HK-2 (cell line): ENCODE measurements around the gene ZFP92.

Source experiments
- DNase-seq: peaks from one replicate; pipeline ENCODE4 v3.0.0-alpha.2; 2018; ENCODE audit not compliant: unreplicated experiment

Gene ZFP92

GRCh38 chrX:153439977-153440376 is 28.7 kb downstream of the ZFP92 start:
- no peak for DNase-seq

GRCh38 chrX:153440556-153441135 is 29.4 kb downstream of the ZFP92 start:
- no peak for DNase-seq

- DNase-seq = no peak
These were observed 30.0 kb downstream of the ZFP92 start for GRCh38 chrX:153441296-153441695.

GRCh38 chrX:153441981-153442380 is 30.7 kb downstream of the ZFP92 start:
- DNase-seq = no peak

GRCh38 chrX:153442463-153442862 is 31.2 kb downstream of the ZFP92 start:
- no peak for DNase-seq

- DNase-seq = no peak
These were observed 32.4 kb downstream of the ZFP92 start for GRCh38 chrX:153443476-153444332.

GRCh38 chrX:153444333-153445011 is 33.2 kb downstream of the ZFP92 start:
- DNase-seq = no peak

GRCh38 chrX:153445106-153445855 is 34.0 kb downstream of the ZFP92 start:
- no peak for DNase-seq

- no peak for DNase-seq
These were observed 34.8 kb downstream of the ZFP92 start, which contains the start of gene TREX2 for GRCh38 chrX:153445856-153446635. TREX2 (minus strand) TSS chrX:153446056; CDS start chrX:153445430, 626 bp downstream.

GRCh38 chrX:153446636-153446936 is 35.3 kb downstream of the ZFP92 start:
- DNase-seq = no peak

GRCh38 chrX:153446950-153447580 is 35.8 kb downstream of the ZFP92 start:
- DNase-seq = no peak

GRCh38 chrX:153447581-153447960 is 36.3 kb downstream of the ZFP92 start:
- DNase-seq = no peak

GRCh38 chrX:153448556-153449367 is 37.5 kb downstream of the ZFP92 start:
- no peak for DNase-seq

- DNase-seq = no peak
These were observed 38.3 kb downstream of the ZFP92 start for GRCh38 chrX:153449368-153450113.

- DNase-seq = no peak
These were observed 39.1 kb downstream of the ZFP92 start for GRCh38 chrX:153450114-153450948.

GRCh38 chrX:153450949-153451277 is 39.6 kb downstream of the ZFP92 start:
- no peak for DNase-seq

GRCh38 chrX:153454901-153455550 is 43.8 kb downstream of the ZFP92 start:
- DNase-seq = no peak

GRCh38 chrX:153455571-153455970 is 44.3 kb downstream of the ZFP92 start:
- DNase-seq = no peak
